ENCODE measurements around the gene SCFD1. TPM values are rescaled to one million over a fixed set of nuclear protein-coding genes. Genes with fewer than 3 reads are reported as not detected.
A peak's percentile ranks its signal among the peaks of the same experiment; 100 is the strongest.
"Not testable (repeated sequence)": the region's sequence is repeated elsewhere in the genome, so short reads cannot be mapped to it uniquely, and the experiment has no call there.

SCFD1 gene
- total RNA-seq, 2 experiments from 2014 or later: 65.1 to 72.6 TPM

DNA sequence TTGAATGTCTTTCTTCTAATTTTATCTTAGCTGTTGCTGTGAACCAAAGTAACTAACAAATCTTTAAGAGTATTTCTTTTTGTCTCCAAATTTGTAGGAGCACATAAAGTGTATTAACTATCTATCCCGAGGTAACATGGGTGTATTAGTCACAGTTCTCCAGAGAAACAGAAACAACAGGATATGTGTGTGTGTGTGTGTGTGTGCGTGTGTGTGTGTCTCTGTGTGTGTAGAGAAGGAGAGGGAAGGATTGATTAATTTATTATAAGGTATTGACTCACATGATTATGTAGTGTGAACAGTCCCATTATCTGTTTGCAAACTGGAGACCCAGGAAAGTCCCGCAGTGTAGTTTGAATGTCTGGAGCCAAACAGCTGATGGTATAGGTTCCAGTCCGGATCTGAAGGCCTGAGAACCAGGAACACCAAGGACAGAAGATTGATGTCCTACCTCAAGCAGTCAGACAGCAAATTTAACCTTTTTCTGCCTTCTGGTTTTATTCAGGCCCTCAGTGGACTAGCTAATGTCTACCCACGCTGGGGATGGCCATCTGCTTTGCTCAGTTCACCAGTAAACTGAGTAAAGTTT, 48.8 kb upstream of the SCFD1 start:
- peak overlapping the region; percentile 26; the same call in 1 of the 2 replicates for H3K4me2 ChIP-seq (ENCODE audit: low read length)
- H4K20me1 ChIP-seq (ENCODE audit: insufficient read depth, low read length): peaks cover 40% of the 10 kb centered on the region; the same call in 1 of the 2 replicates
- CTCF ChIA-PET (ENCODE audit: unreplicated experiment): no interaction called here
- no peak overlapping the region for H2AFZ ChIP-seq (ENCODE audit: low read length)
- no peak overlapping the region for H3K4me3 ChIP-seq (ENCODE audit: low read depth, low read length, poor library complexity, severe bottlenecking)
- POLR2A ChIA-PET: interaction anchor here (0.6 to 1.4 kb wide), 2 partner anchors 9 to 10 kb away, joined by 3 read pairs; no protein-coding TSS in a partner anchor
- peaks cover 43% of the 10 kb centered on the region for H3K36me3 ChIP-seq (ENCODE audit: insufficient read depth, low read length)
- DNase-seq (ENCODE audit: low spot score): no peak
- H3K4me1 ChIP-seq (ENCODE audit: insufficient read depth, low read length, poor library complexity, severe bottlenecking): peaks cover 16% of the 10 kb centered on the region
- peaks cover 100% of the 10 kb centered on the region for H3K79me2 ChIP-seq (ENCODE audit: insufficient read depth, low read depth, low read length)
- TF ChIP-seq EZH2phosphoT487 (IDR thresholded peaks at IDR 0.05; ENCODE audit: borderline replicate concordance, low read depth, low read length): no peak
- TF ChIP-seq, protein P1, sequence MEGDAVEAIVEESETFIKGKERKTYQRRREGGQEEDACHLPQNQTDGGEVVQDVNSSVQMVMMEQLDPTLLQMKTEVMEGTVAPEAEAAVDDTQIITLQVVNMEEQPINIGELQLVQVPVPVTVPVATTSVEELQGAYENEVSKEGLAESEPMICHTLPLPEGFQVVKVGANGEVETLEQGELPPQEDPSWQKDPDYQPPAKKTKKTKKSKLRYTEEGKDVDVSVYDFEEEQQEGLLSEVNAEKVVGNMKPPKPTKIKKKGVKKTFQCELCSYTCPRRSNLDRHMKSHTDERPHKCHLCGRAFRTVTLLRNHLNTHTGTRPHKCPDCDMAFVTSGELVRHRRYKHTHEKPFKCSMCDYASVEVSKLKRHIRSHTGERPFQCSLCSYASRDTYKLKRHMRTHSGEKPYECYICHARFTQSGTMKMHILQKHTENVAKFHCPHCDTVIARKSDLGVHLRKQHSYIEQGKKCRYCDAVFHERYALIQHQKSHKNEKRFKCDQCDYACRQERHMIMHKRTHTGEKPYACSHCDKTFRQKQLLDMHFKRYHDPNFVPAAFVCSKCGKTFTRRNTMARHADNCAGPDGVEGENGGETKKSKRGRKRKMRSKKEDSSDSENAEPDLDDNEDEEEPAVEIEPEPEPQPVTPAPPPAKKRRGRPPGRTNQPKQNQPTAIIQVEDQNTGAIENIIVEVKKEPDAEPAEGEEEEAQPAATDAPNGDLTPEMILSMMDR (conservative IDR thresholded peaks at IDR 0.05; ENCODE audit: low read length): no peak
- BruUV-seq (replicated peaks): no TSS peak
- H3K9me3 ChIP-seq (ENCODE audit: low read length): no peaks in the 10 kb centered on the region
- no peak overlapping the region for H3K27ac ChIP-seq (ENCODE audit: low read depth, low read length, poor library complexity, severe bottlenecking)
- intact Hi-C loops (cut with micrococcal nuclease; ENCODE audit: unreplicated experiment): no loop called here
- H3K9me2 ChIP-seq (ENCODE audit: insufficient read depth, low read length): no peaks in the 10 kb centered on the region

DNA sequence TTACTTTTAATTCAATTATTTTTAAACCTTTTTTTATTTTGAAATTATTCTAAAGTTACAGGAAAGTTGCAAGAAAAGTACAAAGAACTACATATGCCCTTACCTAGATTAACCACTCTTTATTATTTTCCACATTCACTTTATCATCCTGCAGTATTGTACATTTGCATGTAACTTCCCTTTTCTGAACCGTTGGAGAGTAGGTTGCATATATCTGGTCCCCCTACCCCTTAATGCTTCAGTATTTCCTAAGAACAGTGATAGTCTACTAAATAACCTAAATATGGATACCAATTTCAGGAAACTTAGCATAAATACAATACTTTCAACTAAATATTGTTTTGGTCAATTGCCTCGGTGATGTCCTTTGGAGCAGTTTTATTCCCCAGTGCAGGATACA, 48.2 kb upstream of the SCFD1 start:
- Histone ChIP-seq H3K36me3 (ENCODE audit: insufficient read depth, low read length) (peaks cover 49% of the 10 kb centered on the region), H3K9me2 (ENCODE audit: insufficient read depth, low read length) (no peaks in the 10 kb centered on the region), H3K4me2 (ENCODE audit: low read length) (no peak overlapping the region; the same call in 1 of the 2 replicates), H3K4me1 (ENCODE audit: insufficient read depth, low read length, poor library complexity, severe bottlenecking) (peaks cover 16% of the 10 kb centered on the region), H3K27ac (ENCODE audit: low read depth, low read length, poor library complexity, severe bottlenecking) (no peak overlapping the region), H3K4me3 (ENCODE audit: low read depth, low read length, poor library complexity, severe bottlenecking) (no peak overlapping the region), H3K79me2 (ENCODE audit: insufficient read depth, low read depth, low read length) (peaks cover 100% of the 10 kb centered on the region), H3K9me3 (ENCODE audit: low read length) (no peaks in the 10 kb centered on the region), H4K20me1 (ENCODE audit: insufficient read depth, low read length) (peaks cover 41% of the 10 kb centered on the region; the same call in 1 of the 2 replicates), H2AFZ (ENCODE audit: low read length) (no peak overlapping the region)
- intact Hi-C loops (cut with micrococcal nuclease; ENCODE audit: unreplicated experiment): no loop called here
- POLR2A ChIA-PET: no interaction called here
- TF ChIP-seq EZH2phosphoT487 (IDR thresholded peaks at IDR 0.05; ENCODE audit: borderline replicate concordance, low read depth, low read length): no peak
- TF ChIP-seq, protein P1 (conservative IDR thresholded peaks at IDR 0.05; ENCODE audit: low read length): no peak
- DNase-seq (ENCODE audit: low spot score): peak; percentile 16
- BruUV-seq (replicated peaks): no TSS peak
- CTCF ChIA-PET (ENCODE audit: unreplicated experiment): no interaction called here

DNA sequence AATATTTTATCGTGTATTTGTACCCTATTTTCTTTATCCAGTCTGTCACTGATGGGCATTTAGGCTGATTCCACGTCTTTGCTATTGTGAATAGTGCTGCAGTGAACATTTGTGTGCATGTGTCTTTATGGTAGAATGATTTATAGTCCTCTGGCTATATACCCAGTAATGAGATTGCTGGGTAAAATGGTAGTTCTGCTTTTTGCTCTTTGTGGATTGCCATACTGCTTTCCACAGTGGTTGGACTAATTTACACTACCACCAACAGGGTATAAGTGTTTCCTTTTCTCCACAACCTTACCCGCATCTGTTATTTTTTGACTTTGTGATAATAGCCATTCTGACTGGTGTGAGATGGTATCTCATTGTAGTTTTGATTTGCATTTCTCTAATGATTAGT, 47.3 kb upstream of the SCFD1 start:
- intact Hi-C loops (cut with micrococcal nuclease; ENCODE audit: unreplicated experiment); CTCF ChIA-PET (ENCODE audit: unreplicated experiment); H3K27ac ChIP-seq (ENCODE audit: low read depth, low read length, poor library complexity, severe bottlenecking); DNase-seq (ENCODE audit: low spot score); H3K9me2 ChIP-seq (ENCODE audit: insufficient read depth, low read length); H3K9me3 ChIP-seq (ENCODE audit: low read length); BruUV-seq (replicated peaks); H3K4me3 ChIP-seq (ENCODE audit: low read depth, low read length, poor library complexity, severe bottlenecking); H3K4me2 ChIP-seq (ENCODE audit: low read length); POLR2A ChIA-PET; H2AFZ ChIP-seq (ENCODE audit: low read length): not testable (repeated sequence)
- H3K4me1 ChIP-seq (ENCODE audit: insufficient read depth, low read length, poor library complexity, severe bottlenecking): peaks cover 16% of the 10 kb centered on the region
- peaks cover 55% of the 10 kb centered on the region for H3K36me3 ChIP-seq (ENCODE audit: insufficient read depth, low read length)
- peaks cover 100% of the 10 kb centered on the region for H3K79me2 ChIP-seq (ENCODE audit: insufficient read depth, low read depth, low read length)
- peaks cover 36% of the 10 kb centered on the region; the same call in 1 of the 2 replicates for H4K20me1 ChIP-seq (ENCODE audit: insufficient read depth, low read length)

DNA sequence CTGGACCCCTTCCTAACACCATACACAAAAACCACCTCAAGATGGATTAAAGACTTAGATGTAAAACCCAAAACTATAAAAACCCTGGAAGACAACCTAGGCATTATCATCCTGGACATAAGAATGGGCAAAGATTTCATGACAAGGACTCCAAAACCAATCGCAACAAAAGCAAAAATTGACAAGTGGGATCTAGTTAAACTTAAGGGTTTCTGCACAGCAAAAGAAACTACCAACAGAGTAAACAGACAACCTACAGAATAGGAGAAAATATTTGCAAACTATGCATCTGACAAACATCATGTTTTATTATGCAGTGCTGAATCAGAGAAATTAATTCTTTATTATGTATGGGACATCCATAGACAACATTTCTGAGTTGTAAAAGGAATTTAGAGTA, 45.8 kb upstream of the SCFD1 start:
- H3K9me2 ChIP-seq (ENCODE audit: insufficient read depth, low read length); H2AFZ ChIP-seq (ENCODE audit: low read length); DNase-seq (ENCODE audit: low spot score); POLR2A ChIA-PET; H3K4me3 ChIP-seq (ENCODE audit: low read depth, low read length, poor library complexity, severe bottlenecking); H3K4me2 ChIP-seq (ENCODE audit: low read length); intact Hi-C loops (cut with micrococcal nuclease; ENCODE audit: unreplicated experiment); H3K27ac ChIP-seq (ENCODE audit: low read depth, low read length, poor library complexity, severe bottlenecking); CTCF ChIA-PET (ENCODE audit: unreplicated experiment); BruUV-seq (replicated peaks); H3K9me3 ChIP-seq (ENCODE audit: low read length): not testable (repeated sequence)
- Histone ChIP-seq H4K20me1 (ENCODE audit: insufficient read depth, low read length) (peaks cover 22% of the 10 kb centered on the region; the same call in 1 of the 2 replicates), H3K79me2 (ENCODE audit: insufficient read depth, low read depth, low read length) (peaks cover 100% of the 10 kb centered on the region), H3K36me3 (ENCODE audit: insufficient read depth, low read length) (peaks cover 70% of the 10 kb centered on the region), H3K4me1 (ENCODE audit: insufficient read depth, low read length, poor library complexity, severe bottlenecking) (peaks cover 16% of the 10 kb centered on the region)
